NOMO-1 treated with DMSO at 0.1 percent for 48 hours (cell line): Measurements from ENCODE around the gene FOXA3.

Source experiments
- DNase-seq: peaks from one replicate; lab custom pipeline; 2025; ENCODE audit not compliant: unreplicated experiment; lab: John Stamatoyannopoulos, UW

FOXA3 gene

DNA sequence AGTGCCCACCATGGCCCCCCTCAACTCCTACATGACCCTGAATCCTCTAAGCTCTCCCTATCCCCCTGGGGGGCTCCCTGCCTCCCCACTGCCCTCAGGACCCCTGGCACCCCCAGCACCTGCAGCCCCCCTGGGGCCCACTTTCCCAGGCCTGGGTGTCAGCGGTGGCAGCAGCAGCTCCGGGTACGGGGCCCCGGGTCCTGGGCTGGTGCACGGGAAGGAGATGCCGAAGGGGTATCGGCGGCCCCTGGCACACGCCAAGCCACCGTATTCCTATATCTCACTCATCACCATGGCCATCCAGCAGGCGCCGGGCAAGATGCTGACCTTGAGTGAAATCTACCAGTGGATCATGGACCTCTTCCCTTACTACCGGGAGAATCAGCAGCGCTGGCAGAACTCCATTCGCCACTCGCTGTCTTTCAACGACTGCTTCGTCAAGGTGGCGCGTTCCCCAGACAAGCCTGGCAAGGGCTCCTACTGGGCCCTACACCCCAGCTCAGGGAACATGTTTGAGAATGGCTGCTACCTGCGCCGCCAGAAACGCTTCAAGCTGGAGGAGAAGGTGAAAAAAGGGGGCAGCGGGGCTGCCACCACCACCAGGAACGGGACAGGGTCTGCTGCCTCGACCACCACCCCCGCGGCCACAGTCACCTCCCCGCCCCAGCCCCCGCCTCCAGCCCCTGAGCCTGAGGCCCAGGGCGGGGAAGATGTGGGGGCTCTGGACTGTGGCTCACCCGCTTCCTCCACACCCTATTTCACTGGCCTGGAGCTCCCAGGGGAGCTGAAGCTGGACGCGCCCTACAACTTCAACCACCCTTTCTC, 8.2 kb downstream of the FOXA3 start:
- DNase-seq = no peak

GRCh38 chr19:45873219-45873772, 9.2 kb downstream of the FOXA3 start:
- no peak for DNase-seq

- DNase-seq = no peak
Measured at GRCh38 chr19:45874620-45874966, 10.5 kb downstream of the FOXA3 start.

DNA sequence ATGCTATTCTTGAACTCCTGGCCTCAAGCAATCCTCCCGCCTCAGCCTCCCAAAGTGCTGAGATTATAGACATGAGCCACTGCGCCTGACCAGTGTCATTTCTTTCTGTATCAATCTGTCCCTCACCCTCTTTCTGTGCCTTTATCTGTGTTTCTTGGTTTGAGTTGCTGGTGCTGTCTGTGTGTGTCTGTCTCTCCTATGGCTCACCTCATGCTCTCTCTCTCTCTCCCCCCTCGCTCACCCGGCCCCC, 12.0 kb downstream of the FOXA3 start:
- DNase-seq = no peak

GRCh38 chr19:45876411-45877197, 12.5 kb downstream of the FOXA3 start:
- no peak for DNase-seq

DNA sequence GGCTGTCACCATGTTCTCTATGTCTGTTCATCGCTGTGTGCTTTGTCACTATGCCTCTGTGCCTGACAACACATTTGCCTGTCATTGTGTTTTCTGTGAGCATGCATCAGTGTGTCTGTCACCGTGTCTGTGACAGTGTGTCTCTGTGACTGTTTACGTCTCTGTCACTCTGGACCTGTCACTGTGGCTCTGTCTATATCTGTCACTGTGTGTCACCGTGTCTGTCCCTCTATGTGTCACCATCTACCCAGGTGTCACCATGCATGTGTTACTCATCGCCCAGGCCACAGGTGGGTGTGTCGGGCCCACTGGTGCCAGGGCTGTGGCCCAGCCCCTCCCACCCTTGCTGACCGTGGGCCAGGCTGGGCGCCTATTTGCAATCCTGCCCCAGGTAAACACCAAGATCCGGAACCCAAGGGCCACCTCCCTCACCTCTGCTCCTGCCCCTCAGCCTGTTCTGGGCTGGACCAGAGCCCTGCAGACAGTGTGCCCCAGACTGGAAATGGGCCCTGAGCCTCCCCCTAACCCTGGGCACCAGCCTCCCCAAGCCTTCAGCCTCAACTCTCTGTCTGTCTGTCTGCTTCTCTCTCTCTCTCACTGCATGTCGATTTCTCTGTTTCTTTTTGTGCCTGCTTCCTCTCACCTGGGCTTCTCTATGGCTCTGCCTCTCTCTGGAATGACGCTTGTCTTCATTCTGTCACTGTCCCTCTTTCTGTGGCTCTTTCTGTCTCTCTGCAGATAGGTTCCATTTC, 14.1 kb downstream of the FOXA3 start:
- DNase-seq = no peak

DNA sequence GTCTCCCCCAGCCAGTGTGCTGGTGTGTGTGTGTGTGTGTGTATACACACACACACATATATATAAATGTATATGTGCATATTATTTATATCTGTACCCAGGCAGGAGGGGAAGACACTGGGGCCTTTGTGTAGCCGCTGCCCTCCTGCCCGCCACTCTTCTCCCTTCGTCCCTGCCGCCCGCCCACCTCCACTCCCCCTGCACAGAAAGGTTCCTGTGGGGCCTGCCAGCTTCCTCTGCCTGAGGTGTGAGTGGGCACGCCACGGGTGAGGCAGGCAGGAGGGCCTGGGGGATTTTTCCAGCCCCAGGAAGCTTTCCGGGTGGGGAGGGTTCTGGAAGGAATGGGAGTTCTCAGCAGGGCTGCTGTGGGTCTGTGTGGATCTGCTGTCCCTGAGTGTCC, 14.9 kb downstream of the FOXA3 start:
- no peak for DNase-seq

DNA sequence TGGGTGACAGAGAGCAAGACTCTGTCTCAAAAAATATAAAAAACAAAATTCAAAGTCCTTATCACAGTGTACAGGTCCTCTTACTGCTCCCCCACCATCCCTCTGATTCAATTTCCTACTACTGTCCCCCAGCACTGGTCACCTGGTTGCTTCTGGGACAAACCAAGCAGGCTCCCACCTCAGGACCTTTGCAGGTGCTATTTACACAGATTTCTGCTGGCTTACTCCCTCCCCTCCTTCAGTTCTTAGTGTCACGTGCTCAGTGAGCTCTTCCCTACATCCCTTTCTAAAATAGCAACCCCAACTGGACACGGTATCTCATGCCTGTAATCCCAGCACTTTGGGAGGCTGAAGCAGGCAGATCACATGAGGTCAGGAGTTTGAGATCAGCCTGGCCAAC, 15.8 kb downstream of the FOXA3 start:
- DNase-seq = no peak

DNA sequence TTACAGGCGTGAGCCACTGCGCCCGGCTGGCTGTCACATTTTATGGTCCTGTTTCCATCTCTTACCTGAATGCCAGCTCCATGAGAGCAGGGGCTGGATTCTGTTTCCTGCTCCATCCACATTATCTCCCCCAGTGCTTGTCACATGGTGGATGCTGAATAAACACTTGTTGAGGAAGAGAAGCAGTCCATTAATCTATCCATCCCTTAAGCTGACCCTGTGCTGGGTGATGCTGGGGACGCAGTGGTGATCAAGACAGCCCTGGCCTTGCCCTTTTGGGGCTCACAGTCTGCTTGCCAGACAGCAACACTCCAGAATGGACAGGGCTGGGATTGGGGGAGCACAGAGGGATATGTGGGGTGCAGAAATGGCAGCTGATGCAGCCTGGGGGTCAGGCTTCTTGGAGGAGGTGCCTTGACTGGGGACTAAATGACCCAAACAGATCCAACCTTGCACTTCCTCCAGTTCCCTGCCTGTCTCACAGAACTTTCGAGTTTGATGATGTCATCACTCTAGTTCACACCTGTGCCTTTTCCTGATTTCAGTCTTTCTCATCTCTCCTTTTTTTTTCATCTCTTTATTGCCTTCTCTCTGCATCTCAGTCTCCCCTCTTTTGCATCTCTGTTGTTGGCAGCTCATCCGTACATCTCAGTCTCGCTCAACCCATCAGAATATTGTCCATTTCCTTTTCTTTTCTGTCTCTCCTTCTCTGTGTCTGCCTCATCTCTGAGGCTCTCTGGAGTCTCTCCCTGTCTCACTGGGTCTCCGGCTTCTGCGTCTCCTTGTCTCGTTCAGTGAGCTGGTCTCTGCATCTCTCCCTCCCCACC, 17.2 kb downstream of the FOXA3 start:
- no peak for DNase-seq

GRCh38 chr19:45881909-45882528, 17.9 kb downstream of the FOXA3 start:
- DNase-seq = no peak

DNA sequence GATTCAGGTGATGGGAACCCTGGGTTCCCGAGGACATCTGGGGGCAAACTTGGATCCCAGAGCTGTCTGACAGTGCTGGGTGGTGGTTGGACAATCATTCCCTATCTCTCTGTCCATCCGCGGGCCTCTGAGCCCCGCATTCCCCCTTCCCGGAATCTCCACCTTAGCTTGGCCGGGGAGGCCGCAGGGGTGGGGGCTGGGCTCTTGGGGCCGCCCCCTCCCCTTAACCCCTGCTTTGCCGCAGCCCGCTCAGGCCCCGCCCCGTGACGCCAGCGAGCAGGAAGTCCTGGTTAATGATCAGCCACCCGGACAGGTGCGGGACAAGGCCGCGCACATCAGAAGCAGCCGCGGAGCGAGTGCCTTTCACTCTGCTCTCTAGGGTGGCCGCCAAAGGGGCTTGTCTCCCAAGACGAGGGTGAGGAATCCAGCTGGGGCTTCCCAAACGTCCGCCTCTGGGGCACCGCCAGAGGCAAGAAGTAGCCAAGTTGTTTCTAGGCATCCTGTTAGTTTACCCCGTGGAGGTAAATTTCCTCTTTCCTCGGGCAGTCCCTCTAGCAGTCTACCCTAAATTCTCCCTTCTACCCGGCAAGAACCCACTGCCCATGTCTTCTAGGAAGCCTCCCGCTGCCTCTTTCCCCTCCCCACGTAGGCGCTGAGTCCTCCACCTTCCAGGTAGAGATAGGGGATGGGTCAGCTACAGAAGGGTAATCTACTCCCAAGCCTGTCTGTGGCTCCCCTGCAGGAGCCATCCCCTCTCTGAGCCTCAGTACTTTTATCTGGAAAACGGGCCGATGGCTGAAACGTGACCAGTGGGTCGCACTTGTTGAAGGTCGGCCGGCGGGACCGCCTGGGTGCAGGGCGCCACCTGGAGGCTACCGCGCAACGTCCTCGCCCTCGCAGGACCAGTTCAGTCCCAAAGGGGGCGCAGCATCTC, 18.8 kb downstream of the FOXA3 start:
- DNase-seq = peak; percentile 81

DNA sequence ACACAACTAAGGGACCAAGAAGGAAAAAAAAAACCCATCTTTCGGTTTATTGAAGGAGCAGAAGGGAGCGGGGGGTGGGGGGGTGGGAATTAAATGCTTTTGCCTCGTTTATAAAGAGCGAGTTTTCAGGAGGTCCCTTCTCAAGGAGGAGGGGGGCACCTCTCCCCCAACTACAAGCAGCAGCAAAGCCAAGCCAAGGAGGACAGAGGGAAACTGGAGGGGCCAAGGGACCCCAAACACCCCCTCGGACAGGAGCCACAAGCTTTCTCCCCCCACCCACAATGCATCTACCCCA, 19.4 kb downstream of the FOXA3 start:
- DNase-seq = no peak

DNA sequence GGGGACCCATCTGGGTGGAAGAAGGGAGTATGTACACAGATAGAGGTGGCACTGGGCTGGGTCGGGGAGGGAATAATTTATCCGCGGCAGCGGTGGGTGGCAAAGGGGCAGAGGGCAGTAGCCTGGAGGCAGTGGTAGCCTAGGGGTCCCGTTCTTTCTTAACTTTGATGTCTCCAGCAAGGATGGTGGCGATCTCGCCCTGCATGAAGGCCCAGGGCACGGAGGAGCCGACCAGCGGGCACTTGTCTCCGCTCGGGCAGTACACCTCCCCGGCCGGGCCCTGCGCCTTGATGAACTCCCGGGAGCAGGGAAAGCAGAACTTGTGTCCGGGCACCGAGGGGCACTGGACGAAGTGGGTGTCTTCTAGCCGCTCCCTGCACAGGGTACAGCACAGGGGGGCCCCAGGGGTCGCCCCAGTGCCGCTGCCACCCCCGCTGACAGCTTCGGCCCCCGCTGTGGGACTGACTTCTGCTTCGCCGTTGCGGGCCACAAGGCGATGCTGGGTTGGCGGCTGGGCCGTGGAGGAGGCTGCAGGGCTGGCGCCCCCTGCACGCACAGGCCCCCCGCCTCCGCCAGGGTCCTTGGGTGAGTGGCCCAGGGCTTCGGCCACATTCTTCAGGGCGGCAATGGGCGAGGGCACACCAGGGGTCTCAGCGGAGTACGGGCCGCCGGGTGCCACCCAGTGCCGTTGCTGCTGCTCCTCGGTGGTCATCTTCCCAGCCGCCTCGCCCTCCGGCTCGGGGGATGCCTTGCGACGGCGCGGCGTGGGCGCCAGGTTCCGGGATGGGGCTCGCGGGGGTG, 20.0 kb downstream of the FOXA3 start:
- DNase-seq = no peak

DNA sequence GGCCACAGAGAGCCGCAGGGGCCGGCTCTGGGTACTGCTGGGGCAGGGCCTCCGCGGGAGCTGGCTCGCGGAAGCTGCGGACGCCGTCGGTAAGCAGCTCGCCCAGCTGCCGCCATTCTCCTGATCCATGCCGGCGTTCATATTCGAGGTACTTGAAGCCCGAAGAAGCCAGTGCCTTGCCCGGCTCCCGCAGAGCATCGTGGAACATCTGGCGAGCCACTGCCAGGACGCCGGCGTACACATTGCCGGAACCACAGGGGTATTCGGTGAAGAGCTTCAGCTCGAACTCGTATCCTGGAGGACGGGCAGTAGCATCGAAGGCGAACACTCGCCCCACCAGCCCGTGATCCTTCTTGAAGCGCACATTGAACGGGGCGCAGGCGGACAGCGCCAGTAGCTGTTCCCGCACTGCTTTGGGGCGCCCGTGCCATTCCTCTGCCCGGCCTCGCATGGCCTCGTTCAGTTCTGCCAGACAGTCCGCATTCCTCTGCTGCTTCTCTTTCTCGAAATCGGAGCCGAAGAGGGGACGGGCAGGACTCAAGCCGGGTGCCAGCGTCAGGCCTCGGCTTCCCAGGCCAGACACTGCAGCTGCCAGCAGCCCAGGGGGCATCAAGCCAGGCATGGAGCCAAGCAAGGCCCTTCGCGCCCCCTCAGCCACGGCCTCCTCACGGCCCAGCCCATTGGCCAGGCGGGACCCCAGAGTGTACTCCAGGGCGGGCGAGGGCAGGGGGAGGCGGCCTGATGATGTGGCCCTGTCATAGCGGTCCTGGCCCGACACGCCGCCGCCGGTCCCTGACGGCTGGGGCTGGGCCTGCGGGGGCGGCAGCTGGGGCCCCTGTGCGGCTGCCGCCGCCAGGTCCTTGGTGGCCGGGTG, 20.8 kb downstream of the FOXA3 start:
- no peak for DNase-seq

DNA sequence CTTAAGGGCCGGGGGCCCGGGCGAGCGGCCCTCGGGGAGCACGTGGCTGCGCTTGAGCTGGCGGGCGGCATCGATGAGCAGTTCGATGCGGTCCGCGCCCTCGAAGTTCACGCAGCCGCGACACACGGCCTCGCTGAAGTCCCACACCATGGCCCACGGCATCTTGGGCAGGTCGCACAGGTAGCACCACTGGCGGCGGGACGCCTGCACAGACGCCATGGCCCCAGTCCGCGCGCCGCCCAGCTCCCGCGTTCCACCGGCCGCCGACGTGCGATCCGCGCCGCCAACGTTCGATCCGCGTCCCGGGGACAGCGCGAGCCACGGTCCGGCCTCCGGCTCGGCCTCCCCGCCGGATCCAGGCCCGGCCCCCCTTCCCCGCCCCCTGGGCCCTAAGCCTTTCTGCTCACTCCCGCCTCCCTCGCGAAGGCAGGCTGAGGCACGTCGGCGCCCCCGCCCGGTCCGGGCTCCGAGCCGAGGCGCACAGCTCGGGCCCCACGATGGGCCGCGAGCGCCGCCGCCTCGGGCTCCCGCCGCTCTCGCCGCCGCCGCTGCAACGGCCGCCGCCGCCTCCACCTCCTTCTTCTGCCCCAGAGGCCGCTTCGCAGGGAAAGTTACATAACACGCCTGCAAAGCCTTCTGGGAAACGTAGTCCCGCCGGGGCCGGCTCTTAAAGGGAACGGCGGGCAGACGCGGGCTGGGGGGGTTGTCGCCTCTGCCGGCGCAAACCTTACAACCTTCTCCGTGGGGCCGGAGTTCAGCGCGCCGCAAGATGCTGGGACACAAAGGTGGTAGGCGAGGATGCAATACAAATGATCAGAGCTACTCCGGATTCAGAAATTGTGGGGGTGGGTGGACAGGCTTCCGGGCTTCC, 21.7 kb downstream of the FOXA3 start, which contains the start of gene IRF2BP1:
Gene IRF2BP1, minus strand, starts transcription at position 586 of the 871 bp plus-strand sequence. Its CDS starts 367 bp downstream, at position 219.
- peak; percentile 90 for DNase-seq

GRCh38 chr19:45886427-45887199, 22.5 kb downstream of the FOXA3 start:
- peak; percentile 85 for DNase-seq
